ENCODE data around the gene ARHGAP28.
"Not testable (repeated sequence)": the region's sequence is repeated elsewhere in the genome, so short reads cannot be mapped to it uniquely, and the experiment has no call there.

ARHGAP28 gene

DNA sequence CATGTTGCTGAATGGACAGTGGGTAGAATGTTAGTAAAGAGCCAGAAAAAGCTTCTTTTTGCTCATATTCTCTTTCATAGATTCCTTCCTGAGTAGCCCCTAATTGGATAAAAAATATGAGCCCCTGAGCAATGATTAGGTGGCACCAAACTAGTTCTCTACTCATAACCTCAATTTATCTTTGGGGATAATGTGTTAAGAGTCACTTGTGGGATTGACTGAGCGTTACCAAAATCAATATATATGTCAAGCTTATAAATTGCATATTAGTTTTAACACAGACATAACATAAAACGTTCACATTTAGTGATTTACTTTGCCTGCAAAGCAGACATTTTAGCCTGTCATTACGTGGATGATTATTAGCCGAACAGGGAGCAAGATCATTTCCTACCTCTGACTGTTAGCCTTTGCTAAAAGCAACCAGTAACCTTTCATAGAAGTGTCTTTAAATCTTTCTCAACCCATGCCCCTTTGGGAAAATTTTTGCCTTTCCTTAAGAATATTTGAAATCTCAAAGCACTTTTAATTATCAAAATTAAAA lies 85.4 kb downstream of the ARHGAP28 start:
- TF ChIP-seq, protein P1, sequence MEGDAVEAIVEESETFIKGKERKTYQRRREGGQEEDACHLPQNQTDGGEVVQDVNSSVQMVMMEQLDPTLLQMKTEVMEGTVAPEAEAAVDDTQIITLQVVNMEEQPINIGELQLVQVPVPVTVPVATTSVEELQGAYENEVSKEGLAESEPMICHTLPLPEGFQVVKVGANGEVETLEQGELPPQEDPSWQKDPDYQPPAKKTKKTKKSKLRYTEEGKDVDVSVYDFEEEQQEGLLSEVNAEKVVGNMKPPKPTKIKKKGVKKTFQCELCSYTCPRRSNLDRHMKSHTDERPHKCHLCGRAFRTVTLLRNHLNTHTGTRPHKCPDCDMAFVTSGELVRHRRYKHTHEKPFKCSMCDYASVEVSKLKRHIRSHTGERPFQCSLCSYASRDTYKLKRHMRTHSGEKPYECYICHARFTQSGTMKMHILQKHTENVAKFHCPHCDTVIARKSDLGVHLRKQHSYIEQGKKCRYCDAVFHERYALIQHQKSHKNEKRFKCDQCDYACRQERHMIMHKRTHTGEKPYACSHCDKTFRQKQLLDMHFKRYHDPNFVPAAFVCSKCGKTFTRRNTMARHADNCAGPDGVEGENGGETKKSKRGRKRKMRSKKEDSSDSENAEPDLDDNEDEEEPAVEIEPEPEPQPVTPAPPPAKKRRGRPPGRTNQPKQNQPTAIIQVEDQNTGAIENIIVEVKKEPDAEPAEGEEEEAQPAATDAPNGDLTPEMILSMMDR (IDR thresholded peaks at IDR 0.05; ENCODE audit: extremely low read depth, missing control alignments), result no peak
- no peak for DNase-seq (ENCODE audit: low spot score)

DNA sequence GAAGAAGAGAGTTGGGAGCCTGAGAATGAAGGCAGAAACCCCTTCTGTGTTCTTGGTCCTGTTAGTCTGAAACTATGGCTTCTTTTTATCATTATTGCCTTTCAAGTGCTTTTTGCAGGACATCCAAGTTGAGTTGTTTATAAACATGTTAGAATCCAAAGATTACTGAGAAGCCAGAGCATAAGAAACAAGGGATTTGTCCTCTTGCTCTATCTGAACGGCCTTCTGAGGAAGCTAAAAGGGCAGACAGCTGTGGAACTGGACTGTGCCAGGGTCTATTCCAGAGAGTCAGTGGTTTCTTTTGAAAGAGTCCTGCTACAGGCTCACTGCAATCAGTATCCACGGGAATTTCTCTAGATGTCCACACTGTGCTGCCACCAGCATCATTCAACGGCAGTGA lies 86.6 kb downstream of the ARHGAP28 start:
- DNase-seq (ENCODE audit: low spot score), result no peak
- TF ChIP-seq, protein P1 (IDR thresholded peaks at IDR 0.05; ENCODE audit: extremely low read depth, missing control alignments), result no peak

DNA sequence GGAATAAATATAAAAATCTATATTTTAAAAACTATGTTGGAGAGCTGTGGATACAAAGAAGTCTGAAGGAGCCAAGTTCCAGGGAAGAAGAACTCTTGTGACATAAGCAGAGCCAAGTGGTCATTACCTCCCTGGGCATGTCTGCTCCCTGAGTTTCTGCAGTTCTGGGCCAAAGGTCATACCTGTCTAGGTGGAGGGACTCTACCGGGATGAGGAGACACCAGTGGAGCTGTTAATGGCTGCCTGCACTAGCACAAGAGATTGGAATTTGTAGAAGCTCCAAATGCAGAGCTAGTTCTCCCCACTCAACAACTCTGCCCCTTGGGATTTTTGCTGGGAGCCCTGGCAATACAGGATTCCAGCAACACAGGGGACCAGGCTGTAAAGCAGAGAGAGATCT lies 89.8 kb downstream of the ARHGAP28 start:
- TF ChIP-seq, protein P1 (IDR thresholded peaks at IDR 0.05; ENCODE audit: extremely low read depth, missing control alignments), result no peak
- DNase-seq (ENCODE audit: low spot score), result no peak

DNA sequence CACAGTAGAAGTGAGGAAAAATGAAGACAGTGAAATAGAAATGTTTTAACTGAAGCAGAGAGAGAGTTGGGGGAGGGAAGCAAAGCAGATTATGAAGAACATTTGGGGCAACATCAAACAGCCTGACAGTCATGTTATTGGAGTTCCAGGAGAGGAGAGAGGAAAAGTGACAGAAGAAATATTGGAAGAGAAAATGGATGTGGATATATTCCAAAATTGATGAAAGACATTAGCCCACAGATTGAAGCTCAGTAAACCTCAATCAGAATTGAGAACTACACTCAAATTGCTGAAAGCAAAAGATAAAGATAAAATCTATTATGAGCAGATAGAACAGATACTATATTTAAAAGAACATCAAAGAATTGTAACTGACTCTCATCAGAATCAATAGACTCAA lies 90.8 kb downstream of the ARHGAP28 start:
- DNase-seq (ENCODE audit: low spot score), result no peak
- TF ChIP-seq, protein P1 (IDR thresholded peaks at IDR 0.05; ENCODE audit: extremely low read depth, missing control alignments), result no peak

DNA sequence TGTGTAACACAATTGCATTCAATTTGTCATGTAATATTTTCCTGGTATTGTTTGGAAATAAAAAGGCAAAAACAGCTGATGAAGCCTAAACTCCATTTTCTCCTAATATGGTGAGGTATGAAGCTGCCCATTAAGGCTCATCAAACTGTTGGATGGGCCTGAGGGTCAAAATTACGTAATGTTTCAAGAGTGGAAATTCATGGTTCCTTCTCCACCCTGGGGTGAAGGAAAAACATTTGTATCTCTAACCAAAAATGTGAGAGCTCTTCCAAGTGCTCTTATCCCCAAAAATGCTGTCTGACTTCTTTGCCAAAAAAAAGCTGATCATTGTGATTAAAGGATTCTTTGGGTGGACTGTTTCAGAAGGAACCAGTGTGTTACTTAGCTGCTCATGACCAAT lies 91.8 kb downstream of the ARHGAP28 start:
- DNase-seq (ENCODE audit: low spot score), result no peak
- TF ChIP-seq, protein P1 (IDR thresholded peaks at IDR 0.05; ENCODE audit: extremely low read depth, missing control alignments), result no peak

DNA sequence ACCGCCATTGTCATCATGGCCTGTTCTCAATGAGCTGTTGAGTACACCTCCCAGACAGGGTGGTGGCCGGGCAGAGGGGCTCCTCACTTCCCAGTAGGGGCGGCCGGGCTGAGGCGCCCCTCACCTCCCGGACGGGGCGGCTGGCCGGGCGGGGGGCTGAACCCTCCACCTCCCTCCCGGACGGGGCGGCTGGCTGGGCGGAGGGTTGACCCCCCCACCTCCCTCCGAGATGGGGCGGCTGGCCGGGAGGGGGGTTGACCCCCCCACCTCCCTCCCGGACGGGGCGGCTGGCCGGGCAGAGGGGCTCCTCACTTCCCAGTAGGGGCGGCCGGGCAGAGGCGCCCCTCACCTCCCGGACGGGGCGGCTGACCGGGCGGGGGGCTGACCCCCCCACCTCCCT lies 97.6 kb downstream of the ARHGAP28 start:
- not testable (repeated sequence) for DNase-seq (ENCODE audit: low spot score)

DNA sequence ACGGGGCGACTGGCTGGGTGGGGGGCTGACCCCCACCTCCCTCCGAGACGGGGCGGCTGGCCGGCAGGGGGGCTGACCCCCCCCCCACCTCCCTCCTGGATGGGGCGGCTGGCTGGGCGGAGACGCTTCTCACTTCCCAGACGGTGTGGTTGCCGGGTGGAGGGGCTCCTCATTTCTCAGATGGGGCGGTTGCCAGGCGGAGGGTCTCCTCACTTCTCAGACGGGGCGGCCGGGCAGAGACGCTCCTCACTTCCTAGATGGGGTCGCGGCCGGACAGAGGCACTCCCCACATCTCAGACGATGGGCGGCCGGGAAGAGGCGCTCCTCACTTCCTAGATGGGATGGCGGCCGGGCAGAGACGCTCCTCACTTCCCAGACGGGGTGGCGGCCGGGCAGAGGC lies 98.0 kb downstream of the ARHGAP28 start:
- DNase-seq (ENCODE audit: low spot score), result not testable (repeated sequence)

DNA sequence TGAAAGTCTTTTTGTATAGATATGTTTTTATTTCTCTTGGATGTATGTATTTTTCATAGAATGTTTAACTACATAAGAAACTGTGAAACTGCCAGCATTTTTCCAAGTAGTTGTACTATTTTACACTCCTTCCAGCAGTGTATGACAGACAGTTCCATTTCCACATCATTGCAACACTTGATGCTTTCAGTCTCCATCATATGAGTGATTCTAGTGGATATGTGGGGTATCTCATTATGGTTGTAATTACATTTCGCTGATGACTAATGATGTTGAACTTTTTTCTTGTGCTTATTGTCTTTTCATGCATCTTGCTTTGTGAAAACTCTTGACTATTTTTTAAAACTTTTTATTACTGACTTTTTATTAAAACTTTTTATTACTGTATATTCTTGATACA lies 101.4 kb downstream of the ARHGAP28 start:
- DNase-seq (ENCODE audit: low spot score), result no peak
- TF ChIP-seq, protein P1 (IDR thresholded peaks at IDR 0.05; ENCODE audit: extremely low read depth, missing control alignments), result no peak

DNA sequence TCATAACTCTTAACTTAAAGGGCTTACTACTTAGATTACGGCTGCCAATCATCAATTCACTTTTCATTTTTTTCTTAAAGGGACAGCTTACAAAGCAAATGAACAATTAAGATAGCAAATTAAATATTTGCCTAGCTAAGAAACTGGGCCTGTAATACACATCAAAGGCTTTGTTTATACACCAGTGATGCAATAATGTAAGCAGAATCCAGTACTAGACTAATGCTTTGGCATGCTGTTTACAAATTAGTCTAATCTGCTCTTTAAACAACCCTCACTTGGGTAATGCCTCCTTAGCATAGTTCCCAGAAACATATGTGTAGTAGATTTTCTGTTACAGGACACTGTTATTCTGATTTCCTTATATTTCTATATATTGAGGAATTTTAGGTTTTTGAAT lies 105.8 kb downstream of the ARHGAP28 start:
- no peak for DNase-seq (ENCODE audit: low spot score)
- TF ChIP-seq, protein P1 (IDR thresholded peaks at IDR 0.05; ENCODE audit: extremely low read depth, missing control alignments), result no peak

Measured in GM20000 (cell line).